ENCODE results near the gene VAMP5.
"Not testable (repeated sequence)": the region's sequence is repeated elsewhere in the genome, so short reads cannot be mapped to it uniquely, and the experiment has no call there.

VAMP5 gene

GRCh38 chr2:85601771-85602475, 17.7 kb downstream of the VAMP5 start:
- no peak for DNase-seq

DNA sequence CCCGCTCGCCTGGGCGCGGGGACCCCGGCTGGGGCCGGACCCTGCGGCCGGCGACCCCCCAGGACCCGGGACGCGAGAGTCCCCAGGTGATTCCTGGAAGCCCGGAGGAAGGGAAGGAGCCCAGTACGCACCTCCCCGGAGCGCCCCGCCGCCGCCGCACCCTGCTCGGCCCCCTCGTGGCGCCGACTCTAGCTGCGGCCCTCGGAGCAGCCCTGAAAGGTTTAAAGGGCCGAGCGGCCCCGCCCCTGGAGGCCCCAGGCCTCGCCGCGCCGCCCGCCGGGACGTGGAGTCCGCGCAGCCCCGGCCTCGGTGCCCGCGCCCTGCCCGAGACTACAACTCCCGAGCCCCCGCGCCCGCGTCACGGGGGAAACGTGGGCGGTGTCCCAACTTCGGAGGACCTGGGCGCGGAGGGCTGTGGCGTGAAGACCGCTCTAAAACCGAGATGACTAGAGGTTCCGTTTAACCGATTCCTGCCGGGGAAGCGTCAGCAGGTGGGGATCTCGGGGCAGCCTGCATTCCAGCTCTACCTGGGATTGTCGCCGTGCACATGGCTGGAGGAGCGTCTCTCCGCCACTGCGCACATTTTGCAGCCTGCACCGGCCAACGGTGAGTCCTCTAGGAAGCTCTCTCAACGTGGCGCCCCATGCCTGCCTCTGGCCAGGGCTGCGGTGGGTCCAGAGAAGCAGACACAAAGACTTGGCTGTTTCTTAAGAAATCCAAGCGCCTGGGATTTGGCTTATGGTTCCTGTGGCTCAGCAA, 18.4 kb downstream of the VAMP5 start, which contains the start of gene TMEM150A:
TMEM150A (minus strand) TSS at position 223 of the 759 bp plus-strand sequence. CDS start 750 bp downstream, outside the sequence.
- DNase-seq: peak; percentile 88

- DNase-seq: not testable (repeated sequence)
Measured at GRCh38 chr2:85604133-85604444, 19.9 kb downstream of the VAMP5 start.

DNA sequence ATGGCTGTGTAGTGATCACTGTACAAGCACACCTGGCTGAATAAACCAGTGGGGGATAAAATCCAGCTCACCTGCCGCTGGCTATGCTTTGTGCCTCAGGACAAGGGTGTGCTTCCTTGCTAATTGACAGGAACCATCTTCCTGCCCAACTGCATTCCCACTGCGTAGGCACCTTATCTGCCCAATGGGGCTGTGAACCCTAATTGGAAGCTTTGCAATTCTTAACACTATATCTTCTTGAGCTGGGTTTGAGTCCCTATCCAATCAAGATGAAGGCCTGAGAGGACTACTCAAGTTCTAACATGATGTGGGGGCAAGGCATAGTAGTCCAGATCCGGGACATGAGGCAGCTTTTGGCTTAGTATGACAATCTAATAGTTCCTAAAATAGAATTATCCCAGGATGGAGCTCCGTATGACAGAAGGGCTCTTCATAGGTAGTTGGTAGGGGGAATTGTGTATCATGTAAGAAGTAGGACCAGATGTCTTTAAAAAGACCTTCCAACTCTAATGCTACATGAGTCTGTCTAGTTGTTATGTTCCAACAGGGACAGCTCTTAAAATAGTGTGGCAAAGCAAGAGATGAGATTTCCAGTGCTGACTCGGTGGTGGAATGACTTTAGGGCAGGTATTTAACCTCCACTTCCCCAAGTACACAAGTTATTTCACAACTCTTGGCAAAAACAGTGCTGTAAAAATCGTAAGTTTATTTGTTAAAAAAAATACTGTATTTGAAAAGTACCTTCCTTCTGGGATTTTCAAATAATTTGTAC, 20.5 kb downstream of the VAMP5 start:
- DNase-seq: no peak

DNA sequence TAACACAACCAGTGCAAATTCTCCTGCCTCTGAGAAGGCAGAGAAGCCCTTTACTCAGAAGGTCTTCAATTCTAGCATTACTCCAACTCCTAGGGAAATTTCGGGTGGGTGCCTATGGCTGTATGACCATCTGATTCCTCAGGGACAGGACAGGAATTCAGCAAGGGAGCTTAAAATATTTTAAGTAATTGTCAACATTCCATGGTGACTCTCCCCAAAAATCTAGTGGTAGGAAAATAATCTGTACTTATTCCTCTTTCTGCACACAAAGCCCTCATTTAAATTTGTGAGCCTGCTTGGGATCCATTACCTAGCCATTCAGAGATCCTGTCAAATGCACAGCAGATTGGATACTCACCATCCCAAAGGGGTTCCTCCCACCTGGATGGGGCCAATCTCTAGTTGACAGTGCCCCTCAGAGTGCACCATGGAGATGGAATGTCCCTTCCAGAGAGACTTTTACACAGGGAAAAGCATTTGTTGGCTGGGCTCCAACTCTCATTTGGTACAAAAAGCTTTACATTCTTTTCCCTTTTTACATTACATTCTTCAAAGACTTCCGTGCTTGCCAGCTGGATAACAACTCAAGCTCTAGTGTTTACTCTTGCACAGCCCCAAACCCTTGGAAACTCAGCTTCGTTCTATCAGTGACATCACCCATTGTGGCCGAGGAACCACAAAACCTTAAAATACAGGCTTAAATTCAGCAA, 21.3 kb downstream of the VAMP5 start:
- DNase-seq: no peak

GRCh38 chr2:85606116-85606455, 21.9 kb downstream of the VAMP5 start:
- DNase-seq: no peak

GRCh38 chr2:85607268-85608215, 23.3 kb downstream of the VAMP5 start:
- DNase-seq: no peak

DNA sequence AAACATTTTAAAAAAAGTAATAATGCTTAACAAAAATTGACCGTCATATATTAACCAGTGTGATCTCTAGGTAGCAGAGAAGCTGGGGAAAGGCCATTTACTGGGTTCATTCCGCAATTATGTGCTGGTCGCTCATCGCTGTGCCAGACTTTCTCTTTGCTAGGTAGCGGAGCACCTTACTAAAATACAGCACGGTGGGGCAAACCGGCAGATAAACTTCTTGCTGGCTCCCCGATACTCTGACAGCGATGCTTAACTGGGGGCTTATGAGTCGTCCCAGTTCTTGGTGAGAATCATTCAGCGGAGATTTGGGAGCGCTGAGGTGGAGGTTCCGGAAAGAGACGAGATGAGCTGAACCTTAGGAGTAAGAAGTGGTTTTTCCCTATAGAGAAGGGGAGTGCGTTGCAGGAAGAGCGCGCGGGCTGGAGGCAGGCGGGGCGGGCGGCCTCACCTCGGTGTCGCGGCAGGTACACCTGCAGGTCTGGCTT, 27.0 kb downstream of the VAMP5 start:
- no peak for DNase-seq

DNA sequence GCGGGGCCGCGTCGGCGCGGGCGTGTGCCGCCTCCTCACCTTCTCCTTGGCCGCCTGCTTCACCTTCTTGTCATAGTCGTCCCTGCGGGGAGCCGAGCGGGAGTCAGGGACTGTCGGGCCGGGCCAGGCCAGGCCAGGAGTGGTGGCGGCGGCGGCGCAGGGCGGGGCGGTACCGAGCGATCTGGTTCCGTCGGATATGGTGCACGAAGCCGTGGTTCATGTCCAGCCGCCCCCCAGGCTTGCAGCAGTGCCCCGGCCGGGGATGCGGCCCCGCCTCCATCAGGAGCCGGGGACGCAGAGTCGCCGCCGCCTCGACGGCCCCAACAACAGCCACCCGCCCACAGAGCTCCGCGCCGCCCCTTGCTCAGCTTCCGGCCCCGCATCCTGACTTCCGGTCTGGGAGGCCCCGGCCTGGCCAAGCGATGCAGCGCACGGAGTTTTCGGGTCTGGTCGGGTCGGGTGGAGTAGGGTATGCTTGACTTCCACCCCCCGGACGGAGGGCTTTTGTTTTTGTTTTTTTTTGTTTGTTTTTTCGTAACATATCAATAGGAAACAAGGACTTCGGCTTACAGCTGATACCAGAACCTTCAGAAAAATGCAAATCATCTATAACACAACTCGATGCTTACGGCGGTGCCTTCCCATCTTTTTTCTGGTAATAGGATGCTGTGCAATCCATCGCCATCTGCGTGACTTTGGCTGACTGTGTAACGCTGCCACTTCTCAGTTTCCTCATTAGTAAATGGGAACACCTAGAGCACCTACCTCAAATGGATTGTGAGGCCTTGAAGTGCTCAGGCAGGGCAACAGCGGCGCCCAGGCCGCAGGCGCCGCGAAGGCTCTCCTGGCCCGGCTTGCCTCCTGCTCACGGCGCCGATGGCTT, 27.7 kb downstream of the VAMP5 start, which contains the start of gene C2orf68:
C2orf68 (minus strand) TSS at position 362 of the 883 bp plus-strand sequence; CDS start at position 280, 82 bp downstream.
- DNase-seq: peak; percentile 87

DNA sequence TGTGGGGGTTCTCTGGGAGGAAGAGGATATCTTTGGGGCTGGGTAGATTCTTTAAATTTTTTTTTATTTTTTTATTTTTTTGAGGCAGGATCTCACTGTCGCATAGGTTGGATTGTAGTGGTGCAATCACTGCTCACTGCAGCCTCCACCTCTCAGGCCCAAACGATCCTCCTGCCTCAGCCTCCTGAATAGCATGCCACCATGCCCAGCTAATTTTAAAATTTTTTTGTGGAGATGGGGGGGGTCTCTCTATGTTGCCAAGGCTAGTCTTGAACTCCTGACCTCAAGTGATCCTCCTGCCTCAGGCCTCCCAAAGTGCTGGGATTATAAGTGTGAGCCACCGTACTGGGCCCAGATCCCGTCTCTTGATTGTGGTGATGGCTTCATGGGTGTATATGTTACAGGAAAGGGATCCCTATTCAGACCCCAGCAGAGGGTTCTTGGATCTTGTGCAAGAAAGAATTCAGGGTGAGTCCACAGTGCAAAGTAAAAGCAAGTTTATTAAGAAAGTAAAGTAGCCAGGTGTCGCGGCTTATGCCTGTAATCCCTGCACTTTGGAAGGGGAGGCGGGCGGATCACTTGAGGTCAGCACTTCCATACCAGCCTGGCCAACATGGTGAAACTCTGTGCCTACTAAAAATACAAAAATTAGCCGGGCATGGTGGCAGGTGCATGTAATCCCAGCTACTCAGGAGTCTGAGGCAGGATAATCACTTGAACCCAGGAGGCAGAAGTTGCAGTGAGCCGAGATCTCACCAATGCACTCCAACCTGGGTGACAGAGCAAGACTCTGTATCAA, 29.7 kb downstream of the VAMP5 start:
- no peak for DNase-seq

DNA sequence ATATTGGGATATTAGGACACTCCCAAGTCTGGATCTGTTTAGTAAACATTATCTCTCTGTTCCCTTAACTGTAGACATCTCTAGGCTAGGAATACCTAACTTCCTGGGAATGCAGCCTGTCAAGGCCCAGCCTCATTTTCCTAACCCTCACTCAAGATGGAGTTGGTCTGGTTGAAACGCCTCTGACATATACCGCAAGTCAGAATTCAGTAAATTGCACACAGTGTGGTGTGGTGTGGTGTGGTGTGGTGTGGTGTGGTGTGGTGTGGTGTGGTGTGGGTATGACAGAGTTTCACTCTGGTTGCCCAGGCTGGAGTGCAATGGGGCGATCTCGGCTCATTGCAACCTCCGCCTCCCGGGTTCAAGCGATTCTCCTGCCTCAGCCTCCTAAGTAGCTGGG, 30.5 kb downstream of the VAMP5 start:
- not testable (repeated sequence) for DNase-seq

DNA sequence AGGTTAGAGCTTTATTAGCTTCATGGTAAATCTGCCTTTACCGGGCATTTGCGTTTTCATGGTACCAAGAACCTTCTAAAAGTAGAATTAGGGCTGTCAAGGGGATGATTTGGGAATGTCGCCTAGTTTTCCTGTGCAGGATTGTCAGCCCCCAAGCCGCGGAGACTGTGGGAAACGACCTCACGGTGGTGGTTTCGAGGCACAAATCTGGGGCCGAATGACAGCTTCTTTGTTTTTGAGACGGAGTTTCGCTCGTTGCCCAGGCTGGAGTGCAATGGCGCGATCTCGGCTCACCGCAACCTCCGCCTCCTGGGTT, 31.1 kb downstream of the VAMP5 start:
- DNase-seq: no peak

- not testable (repeated sequence) for DNase-seq
Measured at GRCh38 chr2:85617723-85618122, 33.5 kb downstream of the VAMP5 start.

DNA sequence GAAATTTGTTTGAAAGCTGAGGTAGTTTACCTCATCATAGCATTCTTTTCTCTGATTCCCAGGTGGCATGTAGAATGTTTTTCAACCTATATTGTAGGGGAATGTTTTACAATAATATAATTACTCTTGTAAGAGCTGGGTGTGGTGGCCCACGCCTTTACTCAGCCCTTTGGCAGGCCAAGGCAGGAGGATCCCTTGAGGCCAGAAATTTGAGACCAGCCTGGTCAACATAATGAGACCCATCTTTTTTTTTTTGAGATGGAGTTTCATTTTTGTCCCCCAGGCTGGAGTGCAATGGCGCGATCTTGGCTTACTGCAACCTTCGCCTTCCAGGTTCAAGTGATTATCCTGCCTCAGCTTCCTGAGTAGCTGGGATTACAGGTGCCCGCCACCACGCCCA, 35.4 kb downstream of the VAMP5 start:
- DNase-seq: no peak

DNA sequence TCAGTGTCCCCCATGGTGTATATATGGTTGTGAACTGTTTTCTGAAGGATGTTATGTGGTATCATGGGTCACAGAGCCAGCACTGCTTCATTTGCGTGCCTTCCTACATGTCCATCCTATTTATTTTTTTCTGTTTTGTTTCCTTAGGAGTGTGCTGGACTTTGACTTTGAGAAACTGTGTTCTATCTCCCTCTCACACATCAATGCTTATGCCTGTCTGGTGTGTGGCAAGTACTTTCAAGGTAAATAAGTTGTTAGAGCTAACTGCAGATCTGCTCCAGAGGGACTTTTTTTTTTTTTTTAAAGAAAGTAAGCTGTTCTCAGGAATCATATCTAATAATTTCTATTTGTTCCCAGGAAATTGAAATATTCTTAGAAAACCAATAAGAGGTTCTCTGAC, 37.1 kb downstream of the VAMP5 start:
- no peak for DNase-seq

DNA sequence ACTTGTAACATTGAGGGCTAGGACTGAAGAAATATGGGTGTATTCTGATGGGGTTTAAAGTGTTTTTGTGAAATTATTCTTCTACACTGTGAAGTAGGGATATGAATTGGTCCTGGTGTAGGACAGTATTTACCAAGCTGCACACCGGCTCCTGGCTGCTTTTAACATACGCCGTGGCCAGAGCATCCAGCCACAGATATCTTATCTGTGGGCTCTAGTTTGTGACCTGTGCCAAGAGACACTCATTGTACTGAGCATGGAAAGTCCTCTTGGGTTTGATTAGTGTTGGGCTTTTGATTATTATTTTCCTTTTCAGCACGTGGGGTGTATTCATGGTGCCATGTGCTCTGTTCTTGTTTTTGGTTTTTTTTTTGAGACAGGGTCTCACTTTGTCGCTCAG, 39.8 kb downstream of the VAMP5 start:
- no peak for DNase-seq

DNA sequence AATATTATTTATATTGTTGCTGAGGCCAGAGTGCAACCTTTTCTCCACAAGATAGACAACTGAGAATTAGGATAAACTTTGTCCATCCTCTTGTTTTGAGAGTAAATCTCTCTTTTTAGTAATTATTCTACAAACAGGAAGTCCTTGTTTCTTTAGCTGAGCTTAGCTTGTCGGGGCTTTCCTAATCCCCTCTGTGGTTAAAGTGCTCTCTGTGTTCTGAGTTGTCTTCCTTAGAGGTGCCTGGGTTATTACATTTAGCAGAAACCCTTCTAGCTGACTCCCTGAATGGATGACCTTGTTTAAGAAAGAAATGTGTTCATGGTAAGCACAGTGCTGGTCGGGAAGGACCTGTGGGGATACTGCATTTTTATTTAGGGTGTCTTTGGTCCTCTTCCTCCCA, 44.4 kb downstream of the VAMP5 start:
- no peak for DNase-seq

DNA sequence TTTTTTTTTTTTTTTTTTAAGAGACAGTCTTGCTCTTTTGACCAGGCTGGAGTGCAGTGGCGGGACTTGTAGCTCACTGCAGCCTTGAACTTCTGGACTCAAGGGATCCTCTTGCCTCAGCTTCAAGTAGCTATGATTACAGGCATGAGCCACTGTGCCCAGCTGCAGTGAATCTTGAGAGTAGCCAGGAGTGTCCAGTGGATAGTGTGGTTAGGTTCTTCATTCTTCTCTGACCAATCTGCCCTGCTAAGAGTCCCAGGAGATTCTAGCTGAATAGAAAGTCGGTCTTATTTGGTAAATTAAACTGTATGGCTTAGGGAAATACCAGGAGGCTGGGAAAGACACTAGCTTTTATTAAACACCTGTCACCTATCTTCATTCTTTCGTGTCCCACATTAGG, 47.1 kb downstream of the VAMP5 start:
- DNase-seq: no peak

- no peak for DNase-seq
Measured at GRCh38 chr2:85635011-85635410, 50.8 kb downstream of the VAMP5 start.

- DNase-seq: no peak
Measured at GRCh38 chr2:85635636-85636035, 51.4 kb downstream of the VAMP5 start.

All from KG1 (cell line).